ENCODE measurements around the gene PRKN.
"Not testable (repeated sequence)": the region's sequence is repeated elsewhere in the genome, so short reads cannot be mapped to it uniquely, and the experiment has no call there.

The PRKN gene

DNA sequence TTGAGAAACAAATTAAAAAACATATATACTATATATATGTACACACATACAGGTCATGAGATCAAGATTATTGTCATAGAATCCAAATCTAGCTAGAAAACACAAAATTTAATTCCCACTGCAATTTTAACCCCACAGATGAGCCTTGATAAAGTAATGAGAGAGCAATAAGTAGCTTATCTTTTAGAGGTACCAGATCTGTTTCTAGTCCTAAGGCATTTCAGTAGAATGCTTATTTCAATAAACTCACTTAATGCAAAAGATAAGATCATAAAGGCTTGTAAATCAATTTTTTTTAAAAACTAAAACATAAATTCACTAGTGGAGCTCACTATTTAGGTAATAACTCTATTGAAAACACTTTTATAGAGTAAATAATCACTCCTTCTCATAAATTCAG is 47.2 kb downstream of the PRKN start:
- Mint-ChIP-seq H3K27ac (no peak overlapping the region), H3K36me3 (peaks cover 2% of the 10 kb centered on the region), H3K9me3 (peaks cover 3% of the 10 kb centered on the region), H3K4me3 (no peak overlapping the region), H3K4me1 (no peaks in the 10 kb centered on the region), H3K27me3 (no peaks in the 10 kb centered on the region)
- ATAC-seq (ENCODE audit: low read depth) (no peak), DNase-seq (ENCODE audit: low spot score in 2 of 2) (no peak)

DNA sequence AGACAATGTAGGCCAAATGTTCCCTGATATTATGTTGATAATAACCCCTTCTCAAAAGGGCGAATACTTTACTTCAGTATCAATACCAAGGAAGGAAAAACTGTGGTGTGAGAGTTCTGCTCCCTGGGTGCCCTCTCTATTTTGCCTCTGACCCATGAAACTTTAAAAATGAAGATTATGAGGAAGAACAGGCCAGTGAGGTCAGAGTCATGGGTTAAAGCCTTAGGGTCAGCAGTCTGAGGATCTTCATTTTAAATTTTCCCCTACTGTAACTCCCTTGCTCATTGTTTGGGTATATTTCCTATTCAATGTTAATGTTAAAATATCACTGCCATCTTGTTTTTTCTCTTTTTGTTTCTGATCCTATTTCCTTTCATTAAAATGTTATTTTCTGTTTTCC is 47.9 kb downstream of the PRKN start:
- Mint-ChIP-seq H3K27ac (no peak overlapping the region), H3K36me3 (peaks cover 2% of the 10 kb centered on the region), H3K9me3 (peaks cover 5% of the 10 kb centered on the region), H3K4me1 (no peaks in the 10 kb centered on the region), H3K4me3 (no peak overlapping the region), H3K27me3 (no peaks in the 10 kb centered on the region)
- DNase-seq (ENCODE audit: low spot score in 2 of 2) (no peak), ATAC-seq (ENCODE audit: low read depth) (no peak)

DNA sequence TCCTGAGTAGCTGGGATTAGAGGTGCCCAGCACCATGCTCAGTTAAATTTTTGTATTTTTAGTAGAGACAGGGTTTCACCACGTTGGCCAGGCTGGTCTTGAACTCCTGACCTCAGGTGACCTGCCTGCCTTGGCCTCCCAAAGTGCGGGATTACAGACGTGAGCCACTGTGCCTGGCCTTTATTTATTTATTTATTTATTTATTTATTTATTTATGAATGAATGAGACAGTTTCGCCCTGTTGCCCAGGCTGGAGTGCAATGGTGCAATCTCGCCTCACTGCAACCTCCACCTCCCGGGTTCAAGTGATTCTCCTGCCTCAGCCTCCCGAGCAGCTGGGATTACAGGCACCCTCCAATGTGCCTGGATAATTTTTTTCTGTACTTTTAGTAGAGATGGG is 48.7 kb downstream of the PRKN start:
- not testable (repeated sequence) for H3K4me3 Mint-ChIP-seq; H3K9me3 Mint-ChIP-seq; H3K27me3 Mint-ChIP-seq; H3K36me3 Mint-ChIP-seq; ATAC-seq (ENCODE audit: low read depth); H3K4me1 Mint-ChIP-seq; DNase-seq (ENCODE audit: low spot score in 2 of 2); H3K27ac Mint-ChIP-seq

DNA sequence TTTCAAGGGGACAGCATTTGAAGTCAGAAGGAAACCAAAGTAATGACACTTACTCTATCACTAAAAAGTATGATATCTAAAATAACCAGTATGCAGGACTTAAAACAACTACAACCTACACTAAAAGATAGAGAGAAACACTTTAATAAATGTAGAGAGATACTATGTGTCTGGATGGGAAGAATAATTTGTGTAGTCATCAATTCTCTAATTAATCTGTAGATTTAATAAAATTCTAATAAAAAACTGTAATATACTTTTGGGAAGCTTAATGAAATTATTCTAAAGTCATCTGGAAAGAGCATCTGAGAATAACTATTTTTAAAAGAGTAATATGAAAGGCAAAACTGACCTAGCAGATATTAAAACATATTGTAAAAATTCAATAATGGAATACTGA is 52.1 kb downstream of the PRKN start:
- DNase-seq (ENCODE audit: low spot score in 2 of 2) (no peak), ATAC-seq (ENCODE audit: low read depth) (no peak)
- peaks cover 2% of the 10 kb centered on the region for H3K27me3 Mint-ChIP-seq
- H3K36me3 Mint-ChIP-seq, result peaks cover 2% of the 10 kb centered on the region
- H3K9me3 Mint-ChIP-seq, result peaks cover 6% of the 10 kb centered on the region
- no peak overlapping the region for H3K4me3 Mint-ChIP-seq
- H3K27ac Mint-ChIP-seq, result no peak overlapping the region
- no peaks in the 10 kb centered on the region for H3K4me1 Mint-ChIP-seq

DNA sequence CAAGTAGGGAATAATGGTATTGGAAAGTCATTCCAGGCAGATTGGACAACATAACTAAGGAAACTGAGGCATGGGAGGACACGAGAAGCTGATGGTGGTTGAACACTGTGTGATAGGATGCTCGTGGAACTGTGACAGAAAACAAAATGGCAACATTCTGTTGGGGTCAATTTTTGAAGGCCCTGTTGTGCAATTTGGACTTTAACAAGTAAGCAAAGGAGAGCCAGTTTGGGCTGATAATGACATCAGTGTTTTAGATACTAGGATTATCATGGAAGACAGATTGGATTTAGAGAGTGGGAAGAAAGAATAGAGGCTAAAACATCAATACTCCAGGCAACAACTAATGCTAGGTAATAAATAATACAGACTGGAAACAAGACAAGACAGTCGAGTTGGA is 53.1 kb downstream of the PRKN start:
- H3K4me1 Mint-ChIP-seq, result no peaks in the 10 kb centered on the region
- no peak overlapping the region for H3K27ac Mint-ChIP-seq
- no peak for ATAC-seq (ENCODE audit: low read depth)
- no peak overlapping the region for H3K4me3 Mint-ChIP-seq
- no peak for DNase-seq (ENCODE audit: low spot score in 2 of 2)
- H3K36me3 Mint-ChIP-seq, result peaks cover 2% of the 10 kb centered on the region
- H3K27me3 Mint-ChIP-seq, result peaks cover 2% of the 10 kb centered on the region
- H3K9me3 Mint-ChIP-seq, result peaks cover 6% of the 10 kb centered on the region

DNA sequence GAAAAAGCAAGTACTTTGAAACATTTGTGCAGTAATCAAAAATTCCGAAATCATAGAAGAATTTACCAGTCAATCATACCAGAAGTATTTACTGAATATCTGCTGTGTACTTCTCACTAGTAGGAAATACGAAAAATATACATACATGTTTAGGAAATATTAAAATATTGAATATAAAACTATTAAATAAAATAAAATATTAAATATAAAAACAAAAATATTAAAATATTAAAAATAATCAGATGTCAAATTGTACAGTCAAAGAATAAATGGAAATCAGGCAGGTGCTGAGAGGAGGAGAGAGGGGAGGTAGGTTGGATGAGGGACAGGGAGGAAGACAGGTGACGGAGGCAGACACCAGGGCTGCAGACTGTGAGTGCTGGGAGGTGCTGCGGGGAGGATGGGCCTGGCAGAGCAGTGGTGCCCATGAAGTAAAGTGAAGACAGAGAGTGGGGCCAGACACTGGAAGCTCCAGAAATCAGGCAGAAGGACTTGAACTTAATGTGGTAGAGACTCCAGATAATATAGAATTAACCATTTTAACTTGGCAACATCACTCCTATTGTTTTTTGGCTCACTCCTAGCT is 55.9 kb downstream of the PRKN start:
- DNase-seq (ENCODE audit: low spot score in 2 of 2), result no peak
- Mint-ChIP-seq H3K4me3 (no peak overlapping the region), H3K27me3 (peaks cover 2% of the 10 kb centered on the region), H3K36me3 (peaks cover 5% of the 10 kb centered on the region), H3K4me1 (peaks cover 3% of the 10 kb centered on the region), H3K9me3 (peaks cover 7% of the 10 kb centered on the region), H3K27ac (no peak overlapping the region)
- no peak for ATAC-seq (ENCODE audit: low read depth)

DNA sequence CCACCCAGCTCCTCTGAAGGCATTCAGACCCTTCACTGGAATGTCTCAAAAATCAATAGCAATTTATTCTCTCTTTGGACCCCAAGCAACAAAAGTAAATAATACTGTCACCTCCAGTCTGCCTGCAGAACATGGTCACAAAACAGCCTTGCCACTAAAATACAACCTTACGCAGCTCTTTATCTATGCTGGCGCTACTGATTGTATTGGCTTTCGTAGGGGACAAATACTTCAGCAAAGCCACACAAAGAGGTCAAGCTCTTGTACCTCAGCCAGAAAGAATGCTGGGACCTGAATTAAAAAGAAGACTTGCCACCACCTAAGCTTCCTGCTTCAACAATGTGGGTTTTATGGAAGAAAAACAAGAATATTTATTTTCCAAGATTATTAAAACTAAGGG is 57.2 kb downstream of the PRKN start:
- Mint-ChIP-seq H3K27me3 (peaks cover 2% of the 10 kb centered on the region), H3K4me1 (peaks cover 3% of the 10 kb centered on the region), H3K9me3 (peaks cover 9% of the 10 kb centered on the region), H3K27ac (no peak overlapping the region), H3K36me3 (peaks cover 8% of the 10 kb centered on the region), H3K4me3 (no peak overlapping the region)
- DNase-seq (ENCODE audit: low spot score in 2 of 2), result no peak
- ATAC-seq (ENCODE audit: low read depth), result no peak

DNA sequence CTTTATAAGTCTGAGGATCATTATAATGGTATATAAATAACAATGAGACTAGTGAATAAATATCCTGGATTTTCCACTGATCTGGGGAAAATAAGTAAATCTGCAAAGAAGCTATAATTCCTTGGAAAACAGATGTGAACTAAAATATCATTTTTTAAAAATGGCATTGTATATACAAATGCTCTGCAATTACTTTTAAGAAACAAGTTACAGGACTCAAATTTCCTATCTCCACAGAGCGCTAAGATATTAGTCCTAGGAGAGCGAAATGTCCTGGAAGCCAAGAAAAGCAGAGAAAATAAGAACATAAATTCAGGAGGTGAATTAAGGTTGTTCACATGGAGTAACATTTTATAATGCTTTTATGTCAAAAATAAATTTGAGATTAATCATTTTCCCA is 61.3 kb downstream of the PRKN start:
- no peak for DNase-seq (ENCODE audit: low spot score in 2 of 2)
- Mint-ChIP-seq H3K4me3 (no peak overlapping the region), H3K27ac (no peak overlapping the region), H3K4me1 (peaks cover 3% of the 10 kb centered on the region), H3K27me3 (peaks cover 1% of the 10 kb centered on the region), H3K9me3 (peaks cover 7% of the 10 kb centered on the region), H3K36me3 (peaks cover 16% of the 10 kb centered on the region)
- ATAC-seq (ENCODE audit: low read depth), result no peak

DNA sequence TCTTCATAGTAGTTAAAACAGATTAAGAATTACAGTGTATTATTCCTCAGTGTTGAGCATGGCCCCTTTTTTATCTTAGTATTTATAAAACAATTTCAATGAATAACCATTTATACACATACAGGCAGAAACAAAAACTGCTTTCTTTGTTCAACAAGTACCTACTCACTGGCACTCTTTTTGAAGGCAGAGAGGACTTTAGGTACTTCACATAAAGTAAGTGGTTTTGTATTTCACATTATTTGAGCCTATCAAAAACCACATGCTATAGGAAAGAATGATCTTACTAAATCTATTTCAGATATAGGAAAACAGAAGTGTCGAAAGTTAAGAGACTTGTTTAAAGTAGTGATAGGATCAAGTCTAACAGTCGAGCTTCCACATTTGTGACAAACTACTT is 73.8 kb downstream of the PRKN start:
- Mint-ChIP-seq H3K36me3 (peaks cover 4% of the 10 kb centered on the region), H3K27me3 (no peaks in the 10 kb centered on the region), H3K9me3 (peaks cover 4% of the 10 kb centered on the region), H3K4me3 (no peak overlapping the region), H3K27ac (no peak overlapping the region), H3K4me1 (peaks cover 7% of the 10 kb centered on the region)
- no peak for ATAC-seq (ENCODE audit: low read depth)
- no peak for DNase-seq (ENCODE audit: low spot score in 2 of 2)

DNA sequence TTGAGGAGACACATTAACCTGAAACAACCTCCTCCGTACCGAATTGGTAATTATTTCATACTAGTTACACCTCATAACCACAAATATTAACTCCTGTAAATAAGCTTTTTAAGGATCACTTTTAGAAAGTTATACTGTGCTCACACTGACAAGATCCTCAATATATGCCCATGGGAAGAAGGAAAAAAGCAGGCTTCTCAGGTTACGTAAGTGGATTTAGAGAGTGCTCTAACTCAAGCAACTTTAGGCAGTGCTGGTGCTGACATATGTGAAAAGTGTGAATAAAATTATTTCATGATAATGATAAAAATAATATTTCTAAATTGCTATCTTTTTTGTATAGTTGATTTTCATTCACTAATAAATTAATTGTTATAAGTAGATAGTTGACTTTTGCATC is 76.1 kb downstream of the PRKN start:
- no peak for ATAC-seq (ENCODE audit: low read depth)
- peaks cover 4% of the 10 kb centered on the region for H3K4me1 Mint-ChIP-seq
- H3K9me3 Mint-ChIP-seq, result peaks cover under 1% of the 10 kb centered on the region
- H3K4me3 Mint-ChIP-seq, result no peak overlapping the region
- no peak for DNase-seq (ENCODE audit: low spot score in 2 of 2)
- H3K36me3 Mint-ChIP-seq, result peaks cover under 1% of the 10 kb centered on the region
- no peaks in the 10 kb centered on the region for H3K27me3 Mint-ChIP-seq
- no peak overlapping the region for H3K27ac Mint-ChIP-seq

DNA sequence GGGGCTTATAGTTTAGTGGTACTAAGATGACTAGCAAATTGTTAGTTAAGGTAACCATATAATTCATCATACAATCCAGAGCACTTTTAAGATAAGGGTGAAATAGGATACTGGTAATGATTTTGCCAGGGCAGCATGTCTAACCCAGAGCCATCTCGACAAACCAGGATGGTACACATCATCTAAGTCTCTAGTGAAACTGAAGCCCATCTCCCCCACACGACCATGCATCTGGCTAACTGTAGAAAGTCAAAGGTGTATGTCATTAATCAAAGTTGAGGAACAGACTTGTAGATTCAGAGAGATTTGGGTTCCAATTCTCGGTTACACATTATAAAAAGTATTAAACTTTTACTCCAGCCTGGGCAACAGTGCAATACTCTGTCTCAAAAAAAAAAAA is 78.3 kb downstream of the PRKN start:
- H3K27ac Mint-ChIP-seq, result no peak overlapping the region
- ATAC-seq (ENCODE audit: low read depth) (no peak), DNase-seq (ENCODE audit: low spot score in 2 of 2) (no peak)
- H3K36me3 Mint-ChIP-seq, result no peaks in the 10 kb centered on the region
- no peaks in the 10 kb centered on the region for H3K9me3 Mint-ChIP-seq
- H3K4me3 Mint-ChIP-seq, result no peak overlapping the region
- peaks cover 2% of the 10 kb centered on the region for H3K4me1 Mint-ChIP-seq
- no peaks in the 10 kb centered on the region for H3K27me3 Mint-ChIP-seq

DNA sequence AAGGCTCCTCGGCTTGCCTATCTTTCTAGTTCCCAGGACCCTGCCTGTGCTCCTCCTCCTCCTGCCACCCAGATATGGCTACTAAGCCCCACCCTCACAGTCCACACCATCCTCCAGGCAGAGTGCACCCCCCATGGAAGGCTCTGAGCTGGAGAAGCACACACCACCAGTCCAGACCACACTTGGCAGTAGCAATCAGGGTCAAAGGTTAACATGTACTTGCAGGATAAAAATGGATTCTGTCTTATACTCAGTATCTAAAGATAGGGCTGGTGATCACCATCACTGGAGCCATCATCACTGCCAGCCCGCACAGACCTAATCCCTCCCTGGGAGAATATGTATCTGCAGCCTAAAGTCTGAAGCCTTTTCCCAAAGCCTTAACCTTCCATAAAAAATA is 83.4 kb downstream of the PRKN start:
- Mint-ChIP-seq H3K27ac (no peak overlapping the region), H3K27me3 (no peaks in the 10 kb centered on the region), H3K4me1 (peaks cover 3% of the 10 kb centered on the region), H3K36me3 (no peaks in the 10 kb centered on the region), H3K9me3 (no peaks in the 10 kb centered on the region), H3K4me3 (no peak overlapping the region)
- DNase-seq (ENCODE audit: low spot score in 2 of 2) (no peak), ATAC-seq (ENCODE audit: low read depth) (no peak)

DNA sequence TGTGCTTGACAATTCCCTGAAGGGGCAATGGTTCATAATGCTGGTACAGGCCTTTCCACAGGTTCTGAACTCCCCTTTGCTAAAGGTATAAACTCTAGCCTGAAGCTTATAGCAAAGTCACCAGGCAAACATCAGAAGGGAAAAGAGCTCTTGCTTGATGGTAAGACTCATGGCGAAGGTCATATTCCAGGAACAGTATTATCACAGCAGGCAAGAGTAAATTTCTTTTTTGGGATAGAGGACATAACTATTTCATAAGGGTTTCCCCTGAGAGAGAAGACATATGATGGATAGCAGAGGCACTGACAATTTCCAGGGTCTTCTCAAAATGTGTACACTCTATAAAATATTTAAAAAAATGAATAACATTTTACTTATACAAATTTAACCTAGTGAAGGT is 86.8 kb downstream of the PRKN start:
- no peaks in the 10 kb centered on the region for H3K9me3 Mint-ChIP-seq
- H3K27ac Mint-ChIP-seq, result no peak overlapping the region
- H3K36me3 Mint-ChIP-seq, result no peaks in the 10 kb centered on the region
- no peaks in the 10 kb centered on the region for H3K27me3 Mint-ChIP-seq
- no peak overlapping the region for H3K4me3 Mint-ChIP-seq
- H3K4me1 Mint-ChIP-seq, result peaks cover 3% of the 10 kb centered on the region
- ATAC-seq (ENCODE audit: low read depth), result no peak
- no peak for DNase-seq (ENCODE audit: low spot score in 2 of 2)

DNA sequence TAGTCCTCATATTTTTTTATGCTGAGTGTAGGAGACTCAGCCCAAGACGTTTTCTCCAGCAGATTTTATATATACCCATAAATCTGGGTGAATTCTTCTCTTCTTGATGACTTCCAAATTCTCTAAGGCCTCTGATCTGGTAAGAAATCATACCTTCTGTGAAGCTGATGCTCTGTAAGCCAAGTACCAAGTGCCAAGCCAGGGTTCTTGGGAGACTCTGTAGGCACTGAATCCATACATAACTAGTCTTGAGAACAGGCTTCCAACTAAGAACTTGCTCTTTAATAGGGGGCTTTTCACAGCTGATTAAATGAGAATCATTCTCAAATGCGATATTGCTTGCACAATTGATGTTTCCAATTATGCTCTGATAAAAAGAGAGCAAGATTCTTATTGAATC is 87.6 kb downstream of the PRKN start:
- no peak overlapping the region for H3K4me3 Mint-ChIP-seq
- H3K27ac Mint-ChIP-seq, result no peak overlapping the region
- H3K9me3 Mint-ChIP-seq, result no peaks in the 10 kb centered on the region
- H3K4me1 Mint-ChIP-seq, result peaks cover 3% of the 10 kb centered on the region
- ATAC-seq (ENCODE audit: low read depth), result no peak
- no peak for DNase-seq (ENCODE audit: low spot score in 2 of 2)
- H3K36me3 Mint-ChIP-seq, result no peaks in the 10 kb centered on the region
- H3K27me3 Mint-ChIP-seq, result no peaks in the 10 kb centered on the region

DNA sequence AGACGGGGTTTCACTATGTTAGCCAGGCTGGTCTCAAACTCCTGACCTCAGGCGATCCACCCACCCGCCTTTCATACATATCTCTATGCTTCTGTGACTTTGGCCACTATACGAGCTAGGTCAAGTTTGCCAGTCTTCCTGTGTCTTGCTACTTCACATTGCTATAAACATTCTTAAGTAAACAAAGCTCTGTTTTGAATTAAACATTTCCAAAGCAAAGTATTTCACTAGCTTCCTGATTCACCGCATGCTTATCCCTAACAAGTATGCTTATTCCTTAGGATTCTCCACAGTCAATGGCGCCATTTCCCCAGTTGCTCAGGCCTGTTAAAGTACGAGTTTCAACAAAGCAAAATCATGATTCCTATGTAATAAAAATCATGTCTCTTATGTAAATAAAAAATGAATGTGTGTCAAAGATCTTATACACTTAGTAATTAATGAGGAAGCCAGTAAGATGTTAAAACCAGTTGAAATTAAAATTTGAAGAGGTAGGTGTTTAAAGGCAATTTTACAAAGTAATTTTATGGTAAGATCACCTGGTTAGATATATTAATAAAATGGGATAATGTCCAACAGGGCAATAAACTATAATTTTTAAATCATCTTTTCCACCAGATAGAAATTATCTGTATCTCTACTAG is 88.5 kb downstream of the PRKN start:
- no peak overlapping the region for H3K27ac Mint-ChIP-seq
- H3K4me3 Mint-ChIP-seq, result no peak overlapping the region
- ATAC-seq (ENCODE audit: low read depth) (no peak), DNase-seq (ENCODE audit: low spot score in 2 of 2) (no peak)
- peaks cover 2% of the 10 kb centered on the region for H3K36me3 Mint-ChIP-seq
- H3K27me3 Mint-ChIP-seq, result no peaks in the 10 kb centered on the region
- no peaks in the 10 kb centered on the region for H3K9me3 Mint-ChIP-seq
- peaks cover 4% of the 10 kb centered on the region for H3K4me1 Mint-ChIP-seq

Measured in memory B cell (primary cell).